Raji (cell line): ENCODE data around the gene C4orf51.

ENCODE experiments used
- POLR2A ChIP-seq: IDR thresholded peaks from 2 replicates; pipeline ENCODE4 v1.6.1; 2011; ENCODE audit warnings: low read depth, low read length, control low read depth; ENCODE audit not compliant: insufficient read depth

C4orf51 gene

GRCh38 chr4:145734031-145734430 lies 54.1 kb downstream of the C4orf51 start:
- TF ChIP-seq POLR2A = no peak

- no peak for TF ChIP-seq POLR2A
Observed at GRCh38 chr4:145734576-145735346, 54.8 kb downstream of the C4orf51 start.

GRCh38 chr4:145735347-145735675 lies 55.4 kb downstream of the C4orf51 start:
- no peak for TF ChIP-seq POLR2A

GRCh38 chr4:145735827-145736226 lies 55.9 kb downstream of the C4orf51 start:
- no peak for TF ChIP-seq POLR2A

GRCh38 chr4:145736241-145736831 lies 56.4 kb downstream of the C4orf51 start:
- TF ChIP-seq POLR2A = no peak

- TF ChIP-seq POLR2A = no peak
Observed at GRCh38 chr4:145739845-145740244, 59.9 kb downstream of the C4orf51 start.

- no peak for TF ChIP-seq POLR2A
Observed at GRCh38 chr4:145740806-145741205, 60.9 kb downstream of the C4orf51 start.

GRCh38 chr4:145743641-145744040 lies 63.7 kb downstream of the C4orf51 start:
- TF ChIP-seq POLR2A = no peak

- TF ChIP-seq POLR2A = no peak
Observed at GRCh38 chr4:145755802-145756201, 75.9 kb downstream of the C4orf51 start.

GRCh38 chr4:145756244-145756643 lies 76.3 kb downstream of the C4orf51 start:
- no peak for TF ChIP-seq POLR2A

GRCh38 chr4:145757188-145757587 lies 77.2 kb downstream of the C4orf51 start:
- TF ChIP-seq POLR2A = no peak

GRCh38 chr4:145760176-145760575 lies 80.2 kb downstream of the C4orf51 start:
- no peak for TF ChIP-seq POLR2A

- no peak for TF ChIP-seq POLR2A
Observed at GRCh38 chr4:145760961-145761929, 81.3 kb downstream of the C4orf51 start.

- no peak for TF ChIP-seq POLR2A
Observed at GRCh38 chr4:145762719-145763118, 82.8 kb downstream of the C4orf51 start.

- TF ChIP-seq POLR2A = no peak
Observed at GRCh38 chr4:145763399-145763798, 83.5 kb downstream of the C4orf51 start.

GRCh38 chr4:145766273-145766672 lies 86.3 kb downstream of the C4orf51 start:
- TF ChIP-seq POLR2A = no peak
